Measurements from ENCODE around the gene SMAD3. TPM values are rescaled to one million over a fixed set of nuclear protein-coding genes. Genes with fewer than 3 reads are reported as not detected.

Gene SMAD3
- total RNA-seq, 1 experiment from 2014 or later, result 99.5 TPM

DNA sequence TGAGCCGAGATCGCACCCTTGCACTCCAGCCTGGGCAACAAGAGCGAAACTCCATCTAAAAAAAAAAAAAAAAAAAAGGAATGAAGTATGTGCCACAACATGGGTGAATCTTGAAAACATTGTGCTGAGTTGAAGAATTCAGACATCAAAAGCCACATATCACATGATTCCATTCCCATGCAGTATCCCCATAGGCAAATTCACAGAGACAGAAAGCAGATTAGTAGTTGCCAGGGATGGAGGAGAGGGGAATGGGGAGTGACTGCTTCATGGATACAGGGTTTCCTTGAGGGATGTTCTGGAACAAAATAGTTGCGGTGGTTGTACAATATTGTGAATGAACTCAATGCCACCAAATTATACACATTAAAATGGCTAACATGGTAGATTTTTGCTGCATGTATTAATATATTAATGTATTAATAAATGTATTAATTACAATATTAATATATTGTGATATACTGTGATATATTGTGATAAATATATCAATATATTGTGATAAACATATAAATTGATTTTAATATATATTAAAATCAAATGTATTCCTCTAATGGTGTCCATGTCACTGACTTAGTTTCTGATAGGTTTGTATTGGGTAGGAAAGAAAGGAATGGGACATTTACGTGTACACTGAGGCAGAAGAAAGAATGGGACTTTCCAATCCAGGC, 34.9 kb downstream of the SMAD3 start:
- Histone ChIP-seq H3K36me3 (ENCODE audit: low read depth) (peaks cover 12% of the 10 kb centered on the region), H3K9me2 (ENCODE audit: insufficient read depth) (no peaks in the 10 kb centered on the region), H3K27ac (peak overlapping the region; percentile 4; the same call in 1 of the 2 replicates), H4K20me1 (ENCODE audit: insufficient read depth) (no peaks in the 10 kb centered on the region), H3F3A (ENCODE audit: insufficient read depth, low read depth) (peaks cover 55% of the 10 kb centered on the region), H3K4me2 (no peak overlapping the region), H3K4me3 (no peak overlapping the region), H3K27me3 (ENCODE audit: insufficient read depth, low read depth) (no peaks in the 10 kb centered on the region), H2AFZ (no peak overlapping the region), H3K4me1 (replicated peaks; ENCODE audit: insufficient read depth) (peaks cover 50% of the 10 kb centered on the region), H3K9me3 (ENCODE audit: insufficient read depth, low read depth) (no peaks in the 10 kb centered on the region), H3K79me2 (ENCODE audit: low read depth) (peaks cover 96% of the 10 kb centered on the region)
- intact Hi-C loops (cut with micrococcal nuclease; ENCODE audit: unreplicated experiment), result loop anchor here (10.0 kb wide), 1 partner anchor 205 kb away; no protein-coding TSS in a partner anchor
- no TSS peak for BruUV-seq (replicated peaks)
- DNase-seq, result no peak
- ChIA-PET POLR2A (ENCODE audit: unreplicated experiment) (no interaction called here), CTCF (interaction anchor here (0.7 kb wide), 1 partner anchor 20 kb away, joined by 15 read pairs; no protein-coding TSS in a partner anchor)
- TF ChIP-seq EZH2 (IDR thresholded peaks at IDR 0.05; ENCODE audit: low read depth), result no peak
- TF ChIP-seq, protein P1, sequence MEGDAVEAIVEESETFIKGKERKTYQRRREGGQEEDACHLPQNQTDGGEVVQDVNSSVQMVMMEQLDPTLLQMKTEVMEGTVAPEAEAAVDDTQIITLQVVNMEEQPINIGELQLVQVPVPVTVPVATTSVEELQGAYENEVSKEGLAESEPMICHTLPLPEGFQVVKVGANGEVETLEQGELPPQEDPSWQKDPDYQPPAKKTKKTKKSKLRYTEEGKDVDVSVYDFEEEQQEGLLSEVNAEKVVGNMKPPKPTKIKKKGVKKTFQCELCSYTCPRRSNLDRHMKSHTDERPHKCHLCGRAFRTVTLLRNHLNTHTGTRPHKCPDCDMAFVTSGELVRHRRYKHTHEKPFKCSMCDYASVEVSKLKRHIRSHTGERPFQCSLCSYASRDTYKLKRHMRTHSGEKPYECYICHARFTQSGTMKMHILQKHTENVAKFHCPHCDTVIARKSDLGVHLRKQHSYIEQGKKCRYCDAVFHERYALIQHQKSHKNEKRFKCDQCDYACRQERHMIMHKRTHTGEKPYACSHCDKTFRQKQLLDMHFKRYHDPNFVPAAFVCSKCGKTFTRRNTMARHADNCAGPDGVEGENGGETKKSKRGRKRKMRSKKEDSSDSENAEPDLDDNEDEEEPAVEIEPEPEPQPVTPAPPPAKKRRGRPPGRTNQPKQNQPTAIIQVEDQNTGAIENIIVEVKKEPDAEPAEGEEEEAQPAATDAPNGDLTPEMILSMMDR (conservative IDR thresholded peaks at IDR 0.05), result no peak

DNA sequence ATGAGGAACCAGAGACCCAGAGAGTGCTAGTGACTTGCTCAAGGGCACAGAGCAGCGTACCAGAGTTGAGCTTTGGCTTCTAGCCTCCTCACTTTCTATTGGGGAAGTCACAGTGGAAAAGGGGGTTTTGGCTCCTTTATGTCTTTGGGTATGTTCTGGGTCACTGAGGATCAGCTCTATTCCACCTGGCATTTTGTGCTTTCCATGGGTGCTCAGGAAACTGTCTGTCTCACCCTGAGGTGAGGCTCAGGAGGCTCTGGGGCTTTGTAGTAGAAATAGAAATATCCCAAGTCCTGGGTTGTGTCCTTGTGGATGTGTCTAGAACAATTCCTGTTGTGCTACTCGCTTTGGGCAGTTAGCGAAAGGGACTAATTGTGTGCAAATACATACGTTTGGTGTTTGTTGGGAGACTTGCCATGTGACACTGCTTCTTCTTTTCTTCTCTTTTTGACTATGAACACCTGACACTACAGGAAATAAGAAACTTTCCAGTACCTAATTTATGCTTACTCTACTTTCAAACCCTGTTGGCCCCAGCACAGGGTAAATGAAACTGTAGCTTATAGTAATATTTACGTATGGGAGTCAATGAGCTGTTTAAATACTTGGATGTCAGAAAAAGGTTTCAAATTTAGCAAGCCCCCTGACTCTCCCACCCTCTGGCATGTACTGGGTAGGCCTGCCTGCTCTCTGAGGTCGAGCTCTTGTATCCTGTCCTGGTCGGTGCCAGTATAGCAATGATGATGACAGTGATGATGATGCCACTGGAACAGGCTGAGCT, 35.6 kb downstream of the SMAD3 start:
- no peak for DNase-seq
- H4K20me1 ChIP-seq (ENCODE audit: insufficient read depth), result no peaks in the 10 kb centered on the region
- ChIA-PET CTCF (no interaction called here), POLR2A (ENCODE audit: unreplicated experiment) (interaction anchor here (0.6 kb wide), 1 partner anchor 32 kb away, joined by 5 read pairs; no protein-coding TSS in a partner anchor)
- no peaks in the 10 kb centered on the region for H3K9me2 ChIP-seq (ENCODE audit: insufficient read depth)
- peaks cover 12% of the 10 kb centered on the region for H3K36me3 ChIP-seq (ENCODE audit: low read depth)
- peaks cover 55% of the 10 kb centered on the region for H3F3A ChIP-seq (ENCODE audit: insufficient read depth, low read depth)
- H3K4me3 ChIP-seq, result no peak overlapping the region
- H3K79me2 ChIP-seq (ENCODE audit: low read depth), result peaks cover 92% of the 10 kb centered on the region
- H2AFZ ChIP-seq, result no peak overlapping the region
- H3K4me1 ChIP-seq (replicated peaks; ENCODE audit: insufficient read depth), result peaks cover 51% of the 10 kb centered on the region
- TF ChIP-seq, protein P1 (conservative IDR thresholded peaks at IDR 0.05), result no peak
- TF ChIP-seq EZH2 (IDR thresholded peaks at IDR 0.05; ENCODE audit: low read depth), result no peak
- BruUV-seq (replicated peaks), result no TSS peak
- intact Hi-C loops (cut with micrococcal nuclease; ENCODE audit: unreplicated experiment), result loop anchor here (10.0 kb wide), 1 partner anchor 204 kb away; no protein-coding TSS in a partner anchor
- H3K27me3 ChIP-seq (ENCODE audit: insufficient read depth, low read depth), result no peaks in the 10 kb centered on the region
- H3K27ac ChIP-seq, result peak overlapping the region; percentile 4; the same call in 1 of the 2 replicates
- no peaks in the 10 kb centered on the region for H3K9me3 ChIP-seq (ENCODE audit: insufficient read depth, low read depth)
- H3K4me2 ChIP-seq, result no peak overlapping the region

DNA sequence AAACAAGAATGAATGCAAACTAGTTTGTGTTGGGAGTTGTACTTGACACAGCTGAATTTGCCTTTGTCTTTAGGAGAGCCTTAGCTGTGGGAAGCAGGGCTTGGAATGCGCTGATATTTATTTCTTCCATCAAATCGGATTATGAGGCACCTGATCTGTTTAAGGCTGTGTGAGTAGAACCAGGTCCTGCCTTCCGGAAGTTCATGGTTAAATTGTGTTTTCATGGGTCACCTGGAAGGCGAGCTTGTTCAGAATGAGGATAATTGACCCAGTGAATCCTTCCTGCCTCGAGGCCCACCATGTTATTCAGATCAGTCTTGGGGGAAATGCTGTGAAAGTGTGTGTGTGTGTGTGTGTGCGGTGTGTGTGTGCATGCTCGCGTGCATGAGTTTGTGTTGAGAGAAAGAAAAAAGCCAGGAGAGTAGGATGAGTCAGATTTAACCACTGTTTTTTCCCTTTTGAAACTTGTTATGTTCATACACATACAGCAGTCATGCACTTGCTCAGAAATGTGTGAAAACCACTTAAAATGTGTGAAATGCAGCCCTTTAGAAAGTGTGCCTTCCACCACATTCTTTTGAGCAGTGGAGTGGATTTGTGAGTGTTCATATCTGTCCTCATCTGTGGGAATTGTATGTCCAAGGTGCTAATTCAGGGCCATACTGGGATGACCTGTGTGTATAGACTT, 36.7 kb downstream of the SMAD3 start:
- no TSS peak for BruUV-seq (replicated peaks)
- Histone ChIP-seq H3K4me2 (no peak overlapping the region), H3F3A (ENCODE audit: insufficient read depth, low read depth) (peaks cover 53% of the 10 kb centered on the region), H3K9me2 (ENCODE audit: insufficient read depth) (no peaks in the 10 kb centered on the region), H3K4me3 (no peak overlapping the region), H3K4me1 (replicated peaks; ENCODE audit: insufficient read depth) (peaks cover 48% of the 10 kb centered on the region), H3K79me2 (ENCODE audit: low read depth) (peaks cover 89% of the 10 kb centered on the region), H4K20me1 (ENCODE audit: insufficient read depth) (no peaks in the 10 kb centered on the region), H3K27me3 (ENCODE audit: insufficient read depth, low read depth) (no peaks in the 10 kb centered on the region), H3K36me3 (ENCODE audit: low read depth) (peaks cover 10% of the 10 kb centered on the region), H3K27ac (0 out of 2 replicates have a peak overlapping the region, but pooled peaks have one; percentile 22), H3K9me3 (ENCODE audit: insufficient read depth, low read depth) (no peaks in the 10 kb centered on the region), H2AFZ (no peak overlapping the region)
- DNase-seq, result no peak
- intact Hi-C loops (cut with micrococcal nuclease; ENCODE audit: unreplicated experiment), result loop anchor here (10.0 kb wide), 1 partner anchor 203 kb away; no protein-coding TSS in a partner anchor
- POLR2A ChIA-PET (ENCODE audit: unreplicated experiment), result interaction anchor here (0.6 kb wide), 1 partner anchor 78 kb away, joined by 4 read pairs; no protein-coding TSS in a partner anchor
- CTCF ChIA-PET, result interaction anchor here (0.7 kb wide), 1 partner anchor 320 kb away, joined by 3 read pairs; no protein-coding TSS in a partner anchor
- no peak for TF ChIP-seq EZH2 (IDR thresholded peaks at IDR 0.05; ENCODE audit: low read depth)
- TF ChIP-seq, protein P1 (conservative IDR thresholded peaks at IDR 0.05), result no peak

Measured in PC-9 (cell line).